NOMO-1 treated with dmso at 0.1 percent for 144 hours (cell line): Measurements from ENCODE around the gene PYGB.

Experiments
- DNase-seq: peaks from one replicate; lab custom pipeline; 2025; ENCODE audit not compliant: unreplicated experiment; lab: John Stamatoyannopoulos, UW

The PYGB gene

DNA sequence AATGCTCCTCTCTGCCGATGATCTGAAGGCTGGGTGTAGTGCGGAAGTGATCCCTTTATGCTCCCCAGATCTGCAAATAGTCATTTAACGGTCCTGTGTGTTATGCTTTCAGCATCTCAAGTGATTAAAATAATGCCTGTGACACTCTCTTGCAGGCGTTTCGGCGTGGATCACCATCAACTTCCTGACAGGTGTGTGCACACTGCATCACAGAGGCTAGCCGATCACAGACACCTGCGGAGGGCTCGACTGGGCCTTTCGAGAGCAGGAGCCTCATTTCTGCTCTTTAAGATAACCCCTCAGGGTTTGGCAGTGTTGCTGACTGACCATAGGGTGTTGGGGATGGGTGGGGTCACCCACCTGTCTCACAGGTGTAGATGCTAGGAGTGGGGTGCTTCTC lies 32.4 kb upstream of the PYGB start:
- DNase-seq: no peak

DNA sequence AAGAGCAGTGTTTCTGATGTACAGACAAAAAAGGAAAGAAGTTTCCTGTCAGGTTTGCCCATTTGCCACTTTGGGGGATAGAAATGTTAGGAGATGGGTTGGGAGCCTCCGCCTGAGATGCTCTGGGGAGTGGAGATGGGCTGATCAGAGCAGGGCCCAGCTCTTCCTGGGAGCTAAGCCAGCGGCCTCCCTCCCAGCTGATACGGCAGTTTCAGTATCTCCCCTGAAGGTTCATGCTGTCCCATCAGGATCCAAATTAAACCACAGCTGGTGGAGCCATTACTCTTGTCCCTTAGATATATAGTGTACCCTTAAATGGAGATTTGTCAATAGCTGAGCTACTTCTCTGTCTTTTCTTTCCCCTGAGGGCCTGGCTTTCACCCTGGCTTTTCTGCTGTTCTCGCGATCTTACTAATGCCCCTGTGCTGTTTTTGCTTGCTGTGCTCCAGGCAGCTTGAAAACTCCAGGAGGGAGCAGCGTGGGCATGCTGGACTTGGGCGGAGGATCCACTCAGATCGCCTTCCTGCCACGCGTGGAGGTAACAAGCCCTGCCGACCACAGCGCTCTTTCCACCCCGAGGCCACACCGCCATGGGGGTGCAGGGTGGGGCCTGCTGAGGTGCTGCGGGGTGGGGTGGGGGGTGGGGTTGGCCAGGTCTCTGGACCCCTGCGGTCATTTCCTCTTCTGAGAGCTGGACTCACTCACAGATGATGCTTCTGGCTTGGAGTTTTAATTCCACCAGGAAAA lies 31.5 kb upstream of the PYGB start:
- DNase-seq: no peak

- DNase-seq: no peak
These were observed 30.4 kb upstream of the PYGB start for GRCh38 chr20:25217161-25218108.

- no peak for DNase-seq
These were observed 29.8 kb upstream of the PYGB start for GRCh38 chr20:25218109-25218486.

GRCh38 chr20:25218492-25218891 lies 29.4 kb upstream of the PYGB start:
- no peak for DNase-seq

DNA sequence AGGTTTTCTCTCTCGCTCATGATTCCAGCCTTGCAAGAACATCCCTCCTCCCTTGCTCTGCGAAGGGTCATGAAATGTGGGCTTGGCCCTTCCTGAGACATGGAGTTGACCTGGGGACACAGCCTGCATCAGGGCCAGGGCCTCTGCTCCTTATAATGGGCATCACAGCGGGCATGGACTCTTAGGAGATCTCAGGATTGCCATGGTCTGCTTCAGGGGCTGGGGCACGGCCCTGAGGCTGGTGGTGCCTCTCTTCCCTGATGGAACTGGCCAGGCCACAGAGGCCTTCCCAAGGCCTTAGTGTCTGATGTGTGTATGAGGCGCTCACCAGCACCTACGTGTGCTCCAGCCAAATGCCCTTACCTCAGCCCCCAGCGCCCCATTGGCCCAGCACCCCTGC lies 28.5 kb upstream of the PYGB start:
- DNase-seq: no peak

DNA sequence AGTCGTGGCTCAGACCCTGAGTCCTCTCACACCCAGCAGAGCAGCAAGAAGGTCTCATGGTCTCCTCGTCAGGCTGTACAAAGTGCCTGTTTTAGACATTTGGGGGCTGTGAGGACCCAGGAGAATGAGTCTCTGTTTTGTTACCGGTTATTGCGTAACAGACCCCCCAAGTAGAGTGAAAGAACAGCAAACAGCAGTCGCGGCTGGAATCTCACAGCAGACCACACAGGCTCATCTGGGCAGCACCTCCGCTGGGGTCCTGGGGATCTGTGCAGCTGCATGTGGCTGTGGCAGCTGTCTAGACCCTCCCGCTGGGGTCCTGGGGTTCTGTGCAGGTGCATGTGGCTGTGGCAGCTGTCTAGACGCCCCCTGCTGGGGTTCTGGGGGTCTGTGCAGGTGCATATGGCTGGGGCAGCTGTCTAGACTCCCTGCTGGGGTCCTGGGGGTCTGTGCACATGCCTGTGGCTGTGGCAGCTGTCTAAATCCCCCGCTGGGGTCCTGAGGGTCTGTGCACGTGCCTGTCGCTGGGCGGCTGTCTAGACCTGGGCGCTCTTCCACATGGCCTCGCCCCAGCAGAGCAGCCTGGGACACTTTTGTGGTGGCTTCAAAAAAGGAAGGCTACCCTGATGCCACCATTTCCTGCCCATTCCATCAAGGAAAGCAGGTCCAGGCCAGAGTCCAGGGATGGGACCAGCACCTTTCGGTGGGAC lies 27.7 kb upstream of the PYGB start:
- DNase-seq: no peak

DNA sequence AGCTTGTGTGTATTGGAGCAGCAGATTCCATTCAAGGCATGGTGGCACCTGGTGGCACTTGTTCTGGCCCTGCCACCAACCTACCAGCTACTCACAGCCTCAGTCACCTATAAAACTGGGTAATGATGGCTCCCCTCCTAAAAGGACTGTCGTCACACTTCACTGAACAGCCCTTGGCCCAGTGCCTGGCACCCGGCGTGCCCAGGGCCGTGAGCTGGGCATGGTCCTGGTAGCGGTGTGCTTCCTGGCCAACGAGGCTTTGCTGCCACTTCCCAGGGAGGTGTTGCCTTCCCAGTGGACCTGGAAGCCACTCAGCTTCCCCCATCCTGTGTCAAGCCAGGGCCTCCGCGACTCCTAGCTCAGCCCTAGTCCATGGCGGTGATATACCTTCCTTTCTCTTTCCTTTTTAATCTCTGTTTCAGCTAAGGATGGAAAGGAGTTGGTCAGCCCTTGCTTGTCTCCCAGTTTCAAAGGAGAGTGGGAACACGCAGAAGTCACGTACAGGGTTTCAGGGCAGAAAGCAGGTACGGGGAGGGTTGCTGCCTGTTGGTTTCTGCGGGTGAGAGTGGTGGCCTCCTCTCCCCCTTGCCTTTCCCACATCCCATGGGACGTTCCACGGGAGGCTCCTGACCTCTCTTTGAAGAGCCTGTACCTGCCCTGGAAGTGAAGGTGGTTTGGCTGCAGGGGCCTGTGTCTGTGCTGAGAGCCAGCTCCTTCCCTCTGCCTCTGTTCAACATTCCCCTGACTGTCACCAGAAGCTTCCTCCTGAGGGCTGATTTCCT lies 26.9 kb upstream of the PYGB start:
- no peak for DNase-seq

DNA sequence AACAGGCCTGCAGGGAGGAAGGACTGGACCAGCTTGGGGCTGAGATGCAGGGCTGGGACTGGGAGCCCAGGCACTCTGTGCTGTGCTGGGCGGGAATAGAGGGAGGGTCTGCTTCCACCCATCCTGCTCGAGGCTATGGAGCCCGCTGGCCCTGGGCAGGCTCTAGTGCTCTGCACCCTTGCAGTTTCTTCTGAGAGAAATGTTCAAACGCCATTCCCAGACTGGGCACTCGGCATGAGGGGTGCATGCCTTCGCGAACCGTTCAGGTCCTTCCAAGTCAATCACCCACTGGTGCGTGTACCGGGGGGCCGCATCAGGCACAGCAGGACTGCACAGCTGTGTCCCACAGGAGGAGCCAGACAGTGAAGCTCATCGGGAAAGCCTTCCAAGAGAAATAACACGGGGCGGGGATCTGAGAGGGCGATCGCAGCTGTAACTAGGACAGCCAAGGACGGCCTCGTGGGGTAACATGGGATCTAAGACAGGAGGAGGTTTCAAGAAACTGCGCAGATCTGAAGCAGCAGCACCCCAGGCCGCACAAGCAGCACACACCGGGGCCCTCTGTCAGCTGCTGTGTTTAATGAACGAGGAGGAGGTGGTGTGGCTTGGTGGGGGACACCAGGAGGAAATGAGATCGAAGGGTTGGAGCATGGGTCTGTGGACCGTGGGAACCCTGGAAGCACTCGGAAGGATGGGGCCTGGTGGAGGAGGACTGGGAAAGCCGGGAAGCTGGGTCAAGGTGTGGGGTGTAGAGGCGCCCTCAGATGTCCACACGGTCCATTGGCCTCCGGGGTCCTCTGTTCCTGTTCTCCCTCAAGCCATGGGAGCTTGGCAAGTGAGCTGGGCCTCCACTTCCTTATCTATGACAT lies 26.1 kb upstream of the PYGB start:
- no peak for DNase-seq

GRCh38 chr20:25222461-25223178 lies 25.3 kb upstream of the PYGB start:
- no peak for DNase-seq

DNA sequence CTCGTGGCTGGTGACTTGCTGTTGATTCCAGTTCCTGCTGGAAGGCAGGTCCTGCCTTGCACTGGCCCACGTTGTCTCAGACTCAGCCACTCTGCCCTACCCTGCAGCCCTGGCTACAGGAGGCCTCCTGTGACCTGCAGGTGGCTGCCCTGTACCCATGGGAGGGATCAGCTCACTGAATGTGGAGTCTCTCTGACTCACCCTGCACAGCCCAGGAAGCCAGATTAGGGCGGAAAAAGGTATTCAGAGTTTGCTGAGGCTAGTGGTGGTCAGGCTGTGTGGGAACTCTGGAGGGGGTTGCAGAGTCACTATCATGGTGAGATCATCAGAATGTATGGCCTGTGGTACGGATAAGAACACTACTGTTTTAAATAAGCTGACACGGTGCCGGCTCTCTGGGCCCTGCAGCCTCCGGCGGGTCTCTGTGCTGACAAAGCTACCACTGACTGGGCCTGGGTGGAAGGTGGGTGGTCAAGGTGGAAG lies 24.7 kb upstream of the PYGB start:
- DNase-seq: no peak

DNA sequence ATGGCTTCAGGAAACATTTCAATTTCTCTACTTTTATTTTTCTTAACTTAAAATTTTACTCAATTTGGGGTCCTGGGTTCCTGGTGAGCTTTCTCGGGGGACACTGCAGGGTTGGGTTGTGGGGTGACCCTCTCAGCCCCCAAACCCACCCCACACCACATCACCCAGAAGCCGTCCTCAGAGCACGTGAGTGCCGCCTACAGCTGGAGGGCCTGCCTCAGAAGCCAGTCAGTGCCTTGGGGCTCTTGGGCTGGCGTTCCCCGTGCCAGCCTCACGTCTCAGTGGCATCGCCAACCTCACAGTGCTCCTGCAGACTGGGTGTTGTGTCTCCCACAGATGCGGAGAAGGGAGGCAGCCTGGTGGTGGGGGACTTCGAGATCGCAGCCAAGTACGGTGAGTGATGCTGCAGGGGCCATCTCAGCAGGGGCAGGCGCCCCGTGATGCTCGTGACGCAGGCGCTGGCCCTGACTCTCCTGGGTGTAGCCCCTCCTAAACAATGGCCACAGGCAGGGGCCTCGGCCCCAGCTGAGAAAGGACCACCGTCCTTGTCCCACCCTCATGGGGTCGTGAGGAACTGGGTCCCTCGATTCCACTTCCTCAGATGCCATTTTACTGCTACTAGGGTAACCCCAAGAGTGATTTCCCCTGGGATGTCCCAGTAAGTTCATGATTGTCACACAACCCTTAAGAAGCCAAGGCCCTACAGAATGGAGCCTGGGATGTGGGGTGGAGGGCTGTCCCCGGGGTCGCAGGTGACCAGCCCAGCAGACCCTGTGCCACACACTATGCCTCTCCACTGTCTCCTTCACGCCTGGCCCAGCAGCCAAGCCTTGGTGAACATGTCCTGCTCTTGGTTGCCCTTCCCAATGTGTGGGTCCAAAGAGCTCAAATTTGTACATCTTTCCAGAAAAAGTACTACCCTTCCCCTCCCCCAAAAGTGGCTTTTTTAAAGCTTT lies 23.8 kb upstream of the PYGB start:
- no peak for DNase-seq

GRCh38 chr20:25224941-25225340 lies 22.9 kb upstream of the PYGB start:
- no peak for DNase-seq

DNA sequence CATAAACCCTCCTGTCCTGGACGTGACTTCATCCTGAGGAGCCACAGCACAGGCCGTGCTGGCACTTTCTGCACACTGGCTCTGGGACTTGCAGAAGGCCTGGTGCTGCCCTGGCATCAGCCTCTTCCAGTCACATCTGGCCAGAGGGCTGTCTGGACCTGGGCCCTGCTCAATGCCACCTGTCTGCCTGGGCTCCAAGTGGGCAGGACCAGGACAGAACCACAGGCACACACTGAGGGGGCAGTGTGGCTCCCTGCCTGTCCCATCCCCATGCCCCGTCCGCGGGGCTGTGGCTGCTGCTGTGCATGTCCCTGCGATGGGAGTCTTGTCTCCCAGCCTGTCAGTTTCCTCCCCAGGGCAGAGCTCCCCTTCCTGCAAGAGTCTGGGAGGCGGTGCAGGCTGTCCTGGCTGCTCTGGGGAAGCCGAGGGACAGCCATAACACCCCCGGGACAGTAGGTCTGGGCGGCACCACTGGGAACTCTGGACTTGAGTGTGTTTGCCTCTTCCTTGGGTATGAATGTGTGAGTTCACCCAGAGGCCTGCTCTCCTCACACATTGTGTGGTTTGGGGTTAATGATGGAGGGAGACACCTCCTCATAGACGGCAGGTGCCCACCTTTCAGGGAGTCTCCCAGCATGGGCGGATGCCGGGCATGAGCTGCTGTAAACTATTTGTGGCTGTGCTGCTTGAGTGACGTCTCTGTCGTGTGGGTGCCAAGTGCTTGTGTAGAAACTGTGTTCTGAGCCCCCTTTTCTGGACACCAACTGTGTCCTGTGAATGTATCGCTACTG lies 22.0 kb upstream of the PYGB start:
- DNase-seq: no peak

GRCh38 chr20:25226433-25227316 lies 21.2 kb upstream of the PYGB start:
- DNase-seq: no peak

GRCh38 chr20:25227317-25227831 lies 20.5 kb upstream of the PYGB start:
- no peak for DNase-seq
